NT2/D1 (cell line): ENCODE results near the gene GRK2.

ENCODE experiments used
- DNase-seq: peaks from one replicate; pipeline ENCODE4 v3.0.0-alpha.2; 2011; ENCODE audit warnings: low read depth, low spot score
- H3K27me3 ChIP-seq: 2 replicates; pipeline ENCODE4 v1.6.0; 2011; ENCODE audit warnings: mild to moderate bottlenecking; ENCODE audit not compliant: insufficient read length, insufficient read depth
- H3K36me3 ChIP-seq: 2 replicates; pipeline ENCODE4 v1.6.1; 2011; ENCODE audit warnings: mild to moderate bottlenecking, low read length, mixed read lengths; ENCODE audit not compliant: insufficient read depth, insufficient read length
- H3K4me1 ChIP-seq: 2 replicates; pipeline ENCODE4 v1.5.1; 2011; ENCODE audit not compliant: insufficient read depth, insufficient read length
- H3K4me3 ChIP-seq: 2 replicates; pipeline ENCODE4 v1.5.1; 2011; ENCODE audit warnings: low read depth; ENCODE audit not compliant: insufficient read length
- H3K9ac ChIP-seq: 2 replicates; pipeline ENCODE4 v1.6.0; 2011; ENCODE audit warnings: low read depth; ENCODE audit not compliant: insufficient read length
- H3K9me3 ChIP-seq: 2 replicates; pipeline ENCODE4 v1.5.1; 2011; ENCODE audit warnings: mild to moderate bottlenecking, low read length; ENCODE audit not compliant: insufficient read depth
- SUZ12 ChIP-seq: IDR thresholded peaks from 2 replicates; pipeline ENCODE4 v1.6.1; 2011; ENCODE audit not compliant: insufficient read length, insufficient read depth; ENCODE audit errors: extremely low read depth
- YY1 ChIP-seq: IDR thresholded peaks from 2 replicates; pipeline ENCODE4 v1.6.1; 2011; ENCODE audit not compliant: insufficient read length, insufficient read depth
- ZNF274 ChIP-seq: IDR thresholded peaks from 2 replicates; pipeline ENCODE4 v1.6.1; 2011; ENCODE audit warnings: mild to moderate bottlenecking, low read depth, low read length

The GRK2 gene

GRCh38 chr11:67247946-67248550 lies 18.2 kb upstream of the GRK2 start:
- Histone ChIP-seq H3K4me1 (no peaks in the 10 kb centered on the region), H3K4me3 (no peak overlapping the region), H3K9ac (no peak overlapping the region), H3K36me3 (peaks cover 97% of the 10 kb centered on the region), H3K27me3 (no peaks in the 10 kb centered on the region), H3K9me3 (no peaks in the 10 kb centered on the region)
- no peak for DNase-seq
- TF ChIP-seq ZNF274 = no peak
- TF ChIP-seq YY1 = no peak
- TF ChIP-seq SUZ12 = no peak

- Histone ChIP-seq H3K4me1 (no peaks in the 10 kb centered on the region), H3K27me3 (no peaks in the 10 kb centered on the region), H3K9ac (no peak overlapping the region), H3K9me3 (no peaks in the 10 kb centered on the region), H3K36me3 (peaks cover 97% of the 10 kb centered on the region), H3K4me3 (no peak overlapping the region)
- TF ChIP-seq SUZ12 (no peak), YY1 (no peak), ZNF274 (no peak)
- DNase-seq = no peak
These were observed 17.6 kb upstream of the GRK2 start for GRCh38 chr11:67248653-67249052.

DNA sequence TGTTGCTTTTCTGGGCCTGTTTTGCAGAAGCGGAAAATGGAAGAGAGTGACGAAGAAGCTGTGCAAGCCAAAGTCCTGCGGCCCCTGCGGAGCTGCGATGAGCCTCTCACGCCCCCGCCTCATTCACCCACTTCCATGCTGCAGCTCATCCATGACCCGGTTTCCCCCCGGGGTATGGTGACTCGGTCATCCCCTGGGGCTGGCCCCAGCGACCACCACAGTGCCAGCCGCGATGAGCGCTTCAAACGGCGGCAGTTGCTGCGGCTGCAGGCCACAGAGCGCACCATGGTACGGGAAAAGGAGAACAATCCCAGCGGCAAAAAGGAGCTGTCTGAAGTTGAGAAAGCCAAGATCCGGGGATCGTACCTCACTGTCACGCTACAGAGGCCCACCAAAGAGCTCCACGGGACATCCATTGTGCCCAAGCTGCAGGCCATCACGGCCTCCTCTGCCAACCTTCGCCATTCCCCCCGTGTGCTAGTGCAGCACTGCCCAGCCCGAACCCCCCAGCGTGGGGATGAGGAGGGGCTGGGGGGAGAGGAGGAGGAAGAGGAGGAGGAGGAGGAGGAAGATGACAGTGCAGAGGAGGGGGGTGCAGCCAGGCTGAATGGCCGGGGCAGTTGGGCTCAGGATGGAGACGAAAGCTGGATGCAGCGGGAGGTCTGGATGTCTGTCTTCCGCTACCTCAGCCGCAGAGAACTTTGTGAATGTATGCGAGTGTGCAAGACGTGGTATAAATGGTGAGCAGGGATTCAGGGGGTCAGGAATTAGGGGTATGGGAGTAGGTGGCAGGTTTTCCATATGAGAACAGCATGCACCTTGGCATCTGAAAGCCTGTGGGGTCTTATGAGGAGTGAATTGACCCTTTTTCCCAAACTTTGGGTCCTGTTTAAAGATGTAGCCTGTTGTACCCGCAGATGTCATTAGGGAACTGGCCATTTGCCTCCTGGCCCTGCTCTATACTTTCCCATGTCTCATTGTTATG lies 15.9 kb upstream of the GRK2 start:
- no peaks in the 10 kb centered on the region for H3K4me1 ChIP-seq
- H3K9ac ChIP-seq = no peak overlapping the region
- H3K4me3 ChIP-seq = no peak overlapping the region
- DNase-seq = no peak
- no peaks in the 10 kb centered on the region for H3K9me3 ChIP-seq
- peaks cover 99% of the 10 kb centered on the region for H3K36me3 ChIP-seq
- TF ChIP-seq SUZ12 (no peak), YY1 (no peak), ZNF274 (no peak)
- H3K27me3 ChIP-seq = no peaks in the 10 kb centered on the region

- Histone ChIP-seq H3K27me3 (no peaks in the 10 kb centered on the region), H3K4me3 (no peak overlapping the region), H3K4me1 (no peaks in the 10 kb centered on the region), H3K36me3 (peaks cover 99% of the 10 kb centered on the region), H3K9me3 (no peaks in the 10 kb centered on the region), H3K9ac (no peak overlapping the region)
- no peak for DNase-seq
- TF ChIP-seq ZNF274 (no peak), YY1 (no peak), SUZ12 (no peak)
These were observed 14.4 kb upstream of the GRK2 start for GRCh38 chr11:67251841-67252240.

DNA sequence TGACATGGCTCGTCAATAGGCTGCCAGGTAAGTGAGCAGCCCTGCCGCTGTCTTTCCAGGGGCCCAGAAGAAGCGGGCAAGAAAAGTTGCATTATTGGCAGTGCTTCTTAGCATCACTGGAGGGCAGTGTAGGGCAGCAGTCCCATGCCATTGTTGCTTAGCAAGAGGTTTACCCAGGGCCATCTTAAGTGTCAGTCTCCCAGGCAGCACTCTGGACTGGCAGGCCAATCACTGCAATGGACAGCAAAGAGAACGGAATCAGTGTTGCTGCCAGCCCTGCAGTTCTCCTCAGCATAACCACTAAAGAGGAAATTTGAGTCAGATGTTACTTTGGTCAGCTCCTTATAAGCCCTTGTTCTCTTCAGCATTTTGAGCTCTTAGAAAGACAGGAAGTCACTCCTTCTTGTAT lies 13.4 kb upstream of the GRK2 start:
- no peak for TF ChIP-seq SUZ12
- TF ChIP-seq YY1 = no peak
- no peak for TF ChIP-seq ZNF274
- H3K9ac ChIP-seq = no peak overlapping the region
- no peaks in the 10 kb centered on the region for H3K27me3 ChIP-seq
- H3K4me3 ChIP-seq = no peak overlapping the region
- no peaks in the 10 kb centered on the region for H3K9me3 ChIP-seq
- DNase-seq = no peak
- no peaks in the 10 kb centered on the region for H3K4me1 ChIP-seq
- H3K36me3 ChIP-seq = peaks cover 100% of the 10 kb centered on the region

DNA sequence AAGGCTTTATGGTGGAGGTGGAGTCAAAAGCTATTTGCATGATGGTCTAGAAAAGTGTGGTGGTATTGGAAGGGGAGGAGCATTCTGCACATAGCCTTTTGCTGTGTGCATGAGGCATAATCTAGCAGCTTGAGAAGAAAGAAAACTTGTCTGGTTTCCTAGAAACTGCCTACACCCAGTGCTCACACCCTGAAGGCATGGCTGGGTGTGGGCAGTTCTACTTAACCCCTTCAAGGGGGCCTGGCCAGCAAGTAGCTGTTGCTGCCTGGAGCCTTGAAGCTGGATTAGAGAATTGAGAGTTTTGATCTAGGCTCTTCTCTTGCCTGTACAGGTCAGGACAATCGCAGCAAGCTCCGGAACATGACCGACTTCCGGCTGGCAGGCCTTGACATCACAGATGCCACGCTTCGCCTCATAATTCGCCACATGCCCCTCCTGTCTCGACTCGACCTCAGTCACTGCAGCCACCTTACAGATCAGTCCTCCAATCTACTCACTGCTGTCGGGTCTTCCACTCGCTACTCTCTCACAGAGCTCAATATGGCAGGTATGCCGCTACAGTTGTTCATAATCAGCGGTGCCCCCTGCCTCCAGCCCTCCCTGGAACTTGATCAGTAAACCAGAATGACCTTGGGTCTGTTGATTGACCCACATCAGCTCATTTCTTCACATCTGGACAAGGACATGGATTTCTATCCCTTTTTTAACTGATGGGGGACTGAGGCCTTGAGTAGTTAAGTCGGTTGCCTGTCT lies 12.2 kb upstream of the GRK2 start:
- H3K27me3 ChIP-seq = no peaks in the 10 kb centered on the region
- TF ChIP-seq SUZ12 (no peak), ZNF274 (no peak), YY1 (no peak)
- H3K9ac ChIP-seq = no peak overlapping the region
- peaks cover 89% of the 10 kb centered on the region for H3K36me3 ChIP-seq
- DNase-seq = no peak
- H3K9me3 ChIP-seq = no peaks in the 10 kb centered on the region
- no peaks in the 10 kb centered on the region for H3K4me1 ChIP-seq
- no peak overlapping the region for H3K4me3 ChIP-seq
